Dedifferentiated amniotic fluid mesenchymal stem cell (primary cell): ENCODE results near the gene IER5.

Source experiments
- DNase-seq: peaks from one replicate; pipeline ENCODE4 v3.0.0-alpha.2; 2016; ENCODE audit errors: extremely low spot score

The IER5 gene

GRCh38 chr1:181134543-181135436, 46.3 kb downstream of the IER5 start:
- DNase-seq = peak; percentile 76

- DNase-seq = peak; percentile 69
Observed at GRCh38 chr1:181135437-181135731, 46.9 kb downstream of the IER5 start.

GRCh38 chr1:181135815-181136737, 47.6 kb downstream of the IER5 start:
- peak; percentile 81 for DNase-seq

GRCh38 chr1:181136738-181137122, 48.2 kb downstream of the IER5 start:
- no peak for DNase-seq

- no peak for DNase-seq
Observed at GRCh38 chr1:181137217-181137743, 48.8 kb downstream of the IER5 start.

- DNase-seq = no peak
Observed at GRCh38 chr1:181139631-181140061, 51.1 kb downstream of the IER5 start.

- DNase-seq = no peak
Observed at GRCh38 chr1:181140398-181140797, 51.9 kb downstream of the IER5 start.

GRCh38 chr1:181140891-181141290, 52.4 kb downstream of the IER5 start:
- no peak for DNase-seq

- DNase-seq = peak; percentile 29
Observed at GRCh38 chr1:181141431-181141910, 53.0 kb downstream of the IER5 start.
